GM12892 (cell line): Measurements from ENCODE around the gene TPRG1.

ENCODE experiments used
- POLR2A ChIP-seq: IDR thresholded peaks from 2 replicates; pipeline ENCODE4 v1.6.1; 2011; ENCODE audit warnings: low read depth, low read length, control low read depth
- POLR2AphosphoS5 ChIP-seq: IDR thresholded peaks from 2 replicates; pipeline ENCODE4 v1.6.1; 2011; ENCODE audit warnings: low read depth, low read length, control low read depth
- TAF1 ChIP-seq: IDR thresholded peaks from 2 replicates; pipeline ENCODE4 v1.6.1; 2011; ENCODE audit warnings: low read depth, mild to moderate bottlenecking, control low read depth, low read length, borderline replicate concordance

- TF ChIP-seq POLR2A, result no peak
- no peak for TF ChIP-seq POLR2AphosphoS5
- TF ChIP-seq TAF1, result no peak
These were observed 114.4 kb downstream of the TPRG1 start for GRCh38 chr3:189286188-189286587.
